A549 (cell line): ENCODE results near the gene DNAH11. TPM values are rescaled to one million over a fixed set of nuclear protein-coding genes. Genes with fewer than 3 reads are reported as not detected.

ENCODE experiments used
- ATAC-seq, 2 experiments: fragments of 200-7000 bp in 1 of 2; fragments of >200 bp in 1 of 2; cut with Nextera tagmentation in 1 of 2; cut with Tn5 transposase in 1 of 2; 3 replicates each; pipeline versions ENCODE4 v1.8.0 to v1.9.1; 2018 to 2020; ENCODE audit warnings: mild to moderate bottlenecking in 1 of 2, moderate library complexity in 1 of 2
- CTCF ChIA-PET: fragments of 300-600 bp; sonication (Branson Sonifier 250); formaldehyde crosslinking; extraction: SDS; loops from one replicate; lab custom pipeline; 2021; ENCODE audit warnings: antibody characterized with exemption, inconsistent platforms; lab: Yijun Ruan, JAX
- POLR2A ChIA-PET: fragments of 350-600 bp; formaldehyde crosslinking; extraction: SDS; loops from one replicate; lab custom pipeline; 2021; ENCODE audit warnings: antibody characterized with exemption, inconsistent platforms; lab: Yijun Ruan, JAX
- DNase-seq, 2 experiments: peaks; one replicate each; pipeline versions ENCODE4 v3.0.0 to v3.0.0-alpha.2; 2011 to 2016; ENCODE audit warnings: low read depth in 1 of 2, low spot score in 1 of 2
- FAIRE-seq: peaks from 2 replicates; lab custom pipeline; 2011; peaks lifted over from hg19 to GRCh38; lab: Jason Lieb, UNC
- H3K27ac ChIP-seq, 2 experiments: fragments of >200 bp; sonication (Bioruptor Twin); formaldehyde crosslinking; 3 replicates each; pipeline ENCODE4 v1.5.1; 2016 to 2017
- H3K4me1 ChIP-seq: fragments of >200 bp; sonication (Bioruptor Twin); formaldehyde crosslinking; 3 replicates; pipeline ENCODE4 v1.6.1; 2016
- H3K4me2 ChIP-seq: fragments of >200 bp; sonication (Bioruptor Twin); formaldehyde crosslinking; 3 replicates; pipeline ENCODE4 v1.6.1; 2016
- H3K4me3 ChIP-seq: fragments of >200 bp; sonication (Bioruptor Twin); formaldehyde crosslinking; 3 replicates; pipeline ENCODE4 v1.5.1; 2016
- H3K9me3 ChIP-seq: fragments of >200 bp; sonication (Bioruptor Twin); formaldehyde crosslinking; 3 replicates; pipeline ENCODE4 v1.6.1; 2016
- CHD2 ChIP-seq: fragments of 150-350 bp; IDR thresholded peaks from 2 replicates; pipeline ENCODE4 v1.6.1; 2014; ENCODE audit warnings: low read length; ENCODE audit not compliant: partially characterized antibody
- EHMT2 ChIP-seq: fragments of 200-600 bp; sonication (generic); IDR thresholded peaks from 2 replicates; pipeline ENCODE4 v1.6.1; 2016; ENCODE audit warnings: antibody characterized with exemption, low read depth, mild to moderate bottlenecking, moderate library complexity
- ESRRA ChIP-seq: fragments of 150-350 bp; IDR thresholded peaks from 2 replicates; pipeline ENCODE4 v1.6.1; 2014; ENCODE audit warnings: mild to moderate bottlenecking, low read length, borderline replicate concordance
- FOSB ChIP-seq: fragments of 250-450 bp; sonication (Bioruptor Pico); IDR thresholded peaks from 2 replicates; pipeline ENCODE4 v1.5.0; 2020; ENCODE audit warnings: mild to moderate bottlenecking, moderate library complexity
- HEYL ChIP-seq: fragments of 250-450 bp; sonication (Bioruptor Pico); IDR thresholded peaks from 2 replicates; pipeline ENCODE4 v1.8.0; 2021; ENCODE audit warnings: mild to moderate bottlenecking, moderate library complexity
- HOXB5 ChIP-seq: fragments of 250-450 bp; sonication (Bioruptor Pico); IDR thresholded peaks from 2 replicates; pipeline ENCODE4 v1.5.0; 2020; ENCODE audit warnings: mild to moderate bottlenecking, moderate library complexity
- JUN ChIP-seq, 2 experiments: fragments of >200 bp; sonication (Bioruptor Twin); formaldehyde crosslinking; IDR thresholded peaks; 2 replicates in 1 of 2; 3 replicates in 1 of 2; pipeline ENCODE4 v1.6.1; 2016 to 2017
- MAZ ChIP-seq: fragments of 150-350 bp; IDR thresholded peaks from 2 replicates; pipeline ENCODE4 v1.6.1; 2014; ENCODE audit warnings: antibody characterized with exemption, low read depth, low read length, borderline replicate concordance
- NR3C1 ChIP-seq: fragments of >200 bp; sonication (Bioruptor Twin); formaldehyde crosslinking; IDR thresholded peaks from 3 replicates; pipeline ENCODE4 v1.6.1; 2017
- PHF8 ChIP-seq: fragments of 200-600 bp; sonication (generic); IDR thresholded peaks from 2 replicates; pipeline ENCODE4 v1.6.1; 2016; ENCODE audit warnings: low read depth, mild to moderate bottlenecking, antibody characterized with exemption, moderate library complexity, borderline replicate concordance
- POLR2A ChIP-seq: IDR thresholded peaks from 2 replicates; pipeline ENCODE4 v1.6.1; 2012; ENCODE audit warnings: mild to moderate bottlenecking, low read length
- RAD21 ChIP-seq, 2 experiments: fragments of >200 bp in 1 of 2; sonication (Bioruptor Twin) in 1 of 2; formaldehyde crosslinking in 1 of 2; IDR thresholded peaks in 1 of 2; conservative IDR thresholded peaks in 1 of 2; 2 replicates in 1 of 2; 3 replicates in 1 of 2; pipeline ENCODE4 v1.6.1; 2012 to 2018; ENCODE audit warnings: inconsistent platforms in 1 of 2
- RARB ChIP-seq: fragments of 250-450 bp; sonication (Bioruptor Pico); IDR thresholded peaks from 2 replicates; pipeline ENCODE4 v1.8.0; 2021; ENCODE audit warnings: mild to moderate bottlenecking, moderate library complexity
- SREBF2 ChIP-seq: fragments of 450-650 bp; IDR thresholded peaks from 2 replicates; pipeline ENCODE4 v1.6.1; 2014; ENCODE audit warnings: mild to moderate bottlenecking, moderate library complexity
- TFCP2L1 ChIP-seq: fragments of 250-450 bp; sonication (Bioruptor Pico); IDR thresholded peaks from 2 replicates; pipeline ENCODE4 v1.5.0; 2021; ENCODE audit warnings: mild to moderate bottlenecking
- ZC3H11A ChIP-seq: fragments of 450-650 bp; IDR thresholded peaks from 2 replicates; pipeline ENCODE4 v1.6.1; 2014; ENCODE audit warnings: antibody characterized with exemption, mild to moderate bottlenecking
- ZSCAN20 ChIP-seq: fragments of 250-450 bp; sonication (Bioruptor Pico); IDR thresholded peaks from 2 replicates; pipeline ENCODE4 v1.8.0; 2022; ENCODE audit warnings: mild to moderate bottlenecking, moderate library complexity
- WGBS: methylation state at CpG from one replicate; pipeline ENCODE4 v1.1.6; 2017; ENCODE audit errors: missing lambda C conversion rate; 5-methylcytosine and 5-hydroxymethylcytosine counted together
- polyA plus RNA-seq, 4 experiments: library from polyadenylated mRNA; depleted of rRNA in 3 of 4; stranded (reverse); fragments of >200 nt; fragmentation: RNase III in 1 of 4; extraction: RNeasy Plus Mini Kit Qiagen cat#74134 plus additional on column Dnase treatment in 1 of 4; gene quantifications; 2 replicates in 3 of 4; 3 replicates in 1 of 4; pipeline ENCODE4 v1.2.3, GENCODE V29; 2011 to 2017
- TF ChIP-seq, protein P1 (sequence below): fragments of 200-600 bp; sonication (generic); IDR thresholded peaks from 2 replicates; pipeline ENCODE4 v1.6.1; 2016; ENCODE audit warnings: antibody characterized with exemption, mild to moderate bottlenecking, moderate library complexity
- TF ChIP-seq, protein P2 (sequence below): IDR thresholded peaks from 2 replicates; pipeline ENCODE4 v1.6.1; 2012; ENCODE audit warnings: low read depth, borderline replicate concordance
- TF ChIP-seq, protein P3 (sequence below): fragments of 150-350 bp; IDR thresholded peaks from 2 replicates; pipeline ENCODE4 v1.6.1; 2014; ENCODE audit warnings: low read depth, mild to moderate bottlenecking, low read length
- TF ChIP-seq, protein P4 (sequence below): fragments of >200 bp; sonication (Bioruptor Twin); formaldehyde crosslinking; IDR thresholded peaks from 3 replicates; pipeline ENCODE4 v1.6.1; 2016

DNAH11 gene
- polyA plus RNA-seq, 2 of the 4 experiments (the other 2 are of a cell fraction): 0.03 to 0.13 TPM

DNA sequence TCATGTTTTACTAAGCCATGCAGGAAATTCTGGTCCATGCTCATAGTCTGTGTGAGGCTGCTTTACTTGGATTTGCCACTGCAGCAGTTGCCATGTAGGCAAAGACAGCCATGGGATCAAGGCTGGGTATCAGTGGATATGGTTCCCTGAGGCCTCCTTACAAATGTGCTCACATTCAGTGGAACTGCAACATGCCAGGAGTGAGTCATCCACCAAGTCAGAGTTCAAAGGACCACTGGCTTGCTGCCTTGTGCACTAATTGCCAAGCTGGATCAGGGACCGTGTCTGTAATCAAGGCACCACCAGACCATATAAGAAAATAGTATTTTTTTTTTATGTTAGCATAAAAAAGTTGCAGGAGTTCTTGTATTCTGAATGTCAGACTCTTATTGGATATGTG lies 301.9 kb downstream of the DNAH11 start:
- no peak overlapping the region for H3K27ac ChIP-seq
- CTCF ChIA-PET: no interaction called here
- ATAC-seq: no peak
- POLR2A ChIA-PET: no interaction called here
- no peak for FAIRE-seq
- DNase-seq: no peak
- no peaks in the 10 kb centered on the region for H3K9me3 ChIP-seq
- 7% methylated on average over 1 of the region's 1 CpG for WGBS
- TF ChIP-seq, protein P1, sequence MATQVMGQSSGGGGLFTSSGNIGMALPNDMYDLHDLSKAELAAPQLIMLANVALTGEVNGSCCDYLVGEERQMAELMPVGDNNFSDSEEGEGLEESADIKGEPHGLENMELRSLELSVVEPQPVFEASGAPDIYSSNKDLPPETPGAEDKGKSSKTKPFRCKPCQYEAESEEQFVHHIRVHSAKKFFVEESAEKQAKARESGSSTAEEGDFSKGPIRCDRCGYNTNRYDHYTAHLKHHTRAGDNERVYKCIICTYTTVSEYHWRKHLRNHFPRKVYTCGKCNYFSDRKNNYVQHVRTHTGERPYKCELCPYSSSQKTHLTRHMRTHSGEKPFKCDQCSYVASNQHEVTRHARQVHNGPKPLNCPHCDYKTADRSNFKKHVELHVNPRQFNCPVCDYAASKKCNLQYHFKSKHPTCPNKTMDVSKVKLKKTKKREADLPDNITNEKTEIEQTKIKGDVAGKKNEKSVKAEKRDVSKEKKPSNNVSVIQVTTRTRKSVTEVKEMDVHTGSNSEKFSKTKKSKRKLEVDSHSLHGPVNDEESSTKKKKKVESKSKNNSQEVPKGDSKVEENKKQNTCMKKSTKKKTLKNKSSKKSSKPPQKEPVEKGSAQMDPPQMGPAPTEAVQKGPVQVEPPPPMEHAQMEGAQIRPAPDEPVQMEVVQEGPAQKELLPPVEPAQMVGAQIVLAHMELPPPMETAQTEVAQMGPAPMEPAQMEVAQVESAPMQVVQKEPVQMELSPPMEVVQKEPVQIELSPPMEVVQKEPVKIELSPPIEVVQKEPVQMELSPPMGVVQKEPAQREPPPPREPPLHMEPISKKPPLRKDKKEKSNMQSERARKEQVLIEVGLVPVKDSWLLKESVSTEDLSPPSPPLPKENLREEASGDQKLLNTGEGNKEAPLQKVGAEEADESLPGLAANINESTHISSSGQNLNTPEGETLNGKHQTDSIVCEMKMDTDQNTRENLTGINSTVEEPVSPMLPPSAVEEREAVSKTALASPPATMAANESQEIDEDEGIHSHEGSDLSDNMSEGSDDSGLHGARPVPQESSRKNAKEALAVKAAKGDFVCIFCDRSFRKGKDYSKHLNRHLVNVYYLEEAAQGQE: no peak
- TF ChIP-seq FOSB (CRISPR knock-in tag) (no peak), PHF8 (no peak), JUN (IDR thresholded peaks at IDR 0.05) (no peak), MAZ (no peak), NR3C1 (no peak), RAD21 (conservative IDR thresholded peaks at IDR 0.05 in 1 of 2, IDR thresholded peaks at IDR 0.05 in 1 of 2) (no peak), TFCP2L1 (no peak), HEYL (CRISPR knock-in tag) (no peak), RARB (CRISPR knock-in tag) (no peak), SREBF2 (no peak)
- TF ChIP-seq, protein P2, sequence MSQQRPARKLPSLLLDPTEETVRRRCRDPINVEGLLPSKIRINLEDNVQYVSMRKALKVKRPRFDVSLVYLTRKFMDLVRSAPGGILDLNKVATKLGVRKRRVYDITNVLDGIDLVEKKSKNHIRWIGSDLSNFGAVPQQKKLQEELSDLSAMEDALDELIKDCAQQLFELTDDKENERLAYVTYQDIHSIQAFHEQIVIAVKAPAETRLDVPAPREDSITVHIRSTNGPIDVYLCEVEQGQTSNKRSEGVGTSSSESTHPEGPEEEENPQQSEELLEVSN: no peak
- TF ChIP-seq, protein P3, sequence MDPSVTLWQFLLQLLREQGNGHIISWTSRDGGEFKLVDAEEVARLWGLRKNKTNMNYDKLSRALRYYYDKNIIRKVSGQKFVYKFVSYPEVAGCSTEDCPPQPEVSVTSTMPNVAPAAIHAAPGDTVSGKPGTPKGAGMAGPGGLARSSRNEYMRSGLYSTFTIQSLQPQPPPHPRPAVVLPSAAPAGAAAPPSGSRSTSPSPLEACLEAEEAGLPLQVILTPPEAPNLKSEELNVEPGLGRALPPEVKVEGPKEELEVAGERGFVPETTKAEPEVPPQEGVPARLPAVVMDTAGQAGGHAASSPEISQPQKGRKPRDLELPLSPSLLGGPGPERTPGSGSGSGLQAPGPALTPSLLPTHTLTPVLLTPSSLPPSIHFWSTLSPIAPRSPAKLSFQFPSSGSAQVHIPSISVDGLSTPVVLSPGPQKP: no peak
- H3K4me1 ChIP-seq: no peaks in the 10 kb centered on the region
- no peak overlapping the region for H3K4me3 ChIP-seq
- H3K4me2 ChIP-seq: no peak overlapping the region

DNA sequence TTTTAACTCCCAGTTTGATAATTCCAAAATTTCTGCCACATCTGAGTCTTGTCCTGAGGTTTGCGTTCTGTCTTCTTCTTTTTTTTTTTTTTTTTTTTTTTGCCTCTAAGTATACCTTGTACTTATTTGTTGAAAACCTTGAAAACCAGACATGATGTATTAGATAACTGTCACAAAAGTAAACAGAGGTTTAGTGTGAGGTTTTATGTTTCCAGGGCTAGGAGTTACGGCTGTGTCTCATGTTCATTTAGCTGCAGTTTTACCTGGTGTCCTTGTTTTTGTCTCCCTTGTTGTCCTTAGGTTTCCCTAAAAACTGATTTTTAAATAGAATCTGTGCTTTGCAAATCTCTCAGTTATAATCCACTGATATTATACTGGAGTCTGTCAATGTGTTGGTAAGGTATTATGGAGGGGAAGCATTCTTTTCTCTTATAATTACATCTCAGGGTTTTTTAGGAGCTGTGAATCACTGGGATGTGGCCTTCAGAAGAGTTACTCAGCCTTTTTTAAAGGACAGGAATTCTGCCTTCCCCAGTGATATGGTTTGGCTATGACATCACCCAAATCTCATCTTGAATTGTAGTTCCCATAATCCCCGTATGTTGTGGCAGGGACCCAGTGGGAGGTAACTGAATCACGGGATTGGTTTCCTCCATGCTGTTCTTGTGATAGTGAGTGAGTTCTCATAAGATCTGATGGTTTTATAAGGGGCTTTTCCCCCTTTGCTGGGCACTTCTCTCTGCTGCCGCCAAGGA lies 307.9 kb downstream of the DNAH11 start:
- H3K4me1 ChIP-seq: no peaks in the 10 kb centered on the region
- FAIRE-seq (no peak), DNase-seq (no peak), ATAC-seq (no peak)
- H3K4me2 ChIP-seq: no peak overlapping the region
- no peak for TF ChIP-seq TFCP2L1
- no peak for TF ChIP-seq NR3C1
- TF ChIP-seq ZSCAN20 (CRISPR knock-in tag): no peak
- TF ChIP-seq PHF8: no peak
- TF ChIP-seq EHMT2: no peak
- TF ChIP-seq ESRRA: no peak
- TF ChIP-seq, protein P4, sequence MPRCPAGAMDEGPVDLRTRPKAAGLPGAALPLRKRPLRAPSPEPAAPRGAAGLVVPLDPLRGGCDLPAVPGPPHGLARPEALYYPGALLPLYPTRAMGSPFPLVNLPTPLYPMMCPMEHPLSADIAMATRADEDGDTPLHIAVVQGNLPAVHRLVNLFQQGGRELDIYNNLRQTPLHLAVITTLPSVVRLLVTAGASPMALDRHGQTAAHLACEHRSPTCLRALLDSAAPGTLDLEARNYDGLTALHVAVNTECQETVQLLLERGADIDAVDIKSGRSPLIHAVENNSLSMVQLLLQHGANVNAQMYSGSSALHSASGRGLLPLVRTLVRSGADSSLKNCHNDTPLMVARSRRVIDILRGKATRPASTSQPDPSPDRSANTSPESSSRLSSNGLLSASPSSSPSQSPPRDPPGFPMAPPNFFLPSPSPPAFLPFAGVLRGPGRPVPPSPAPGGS: no peak
- no peak for TF ChIP-seq CHD2
- TF ChIP-seq, protein P1: no peak
- TF ChIP-seq POLR2A: no peak
- TF ChIP-seq HOXB5: no peak
- no peak for TF ChIP-seq ZC3H11A
- POLR2A ChIA-PET: no interaction called here
- WGBS: 52% methylated on average over 5 of the region's 5 CpGs
- CTCF ChIA-PET: no interaction called here
- no peak overlapping the region for H3K27ac ChIP-seq
- H3K4me3 ChIP-seq: no peak overlapping the region
- no peaks in the 10 kb centered on the region for H3K9me3 ChIP-seq
